ENCODE measurements around the gene LGALS7B.
"Not testable (repeated sequence)": the region's sequence is repeated elsewhere in the genome, so short reads cannot be mapped to it uniquely, and the experiment has no call there.

LGALS7B gene

DNA sequence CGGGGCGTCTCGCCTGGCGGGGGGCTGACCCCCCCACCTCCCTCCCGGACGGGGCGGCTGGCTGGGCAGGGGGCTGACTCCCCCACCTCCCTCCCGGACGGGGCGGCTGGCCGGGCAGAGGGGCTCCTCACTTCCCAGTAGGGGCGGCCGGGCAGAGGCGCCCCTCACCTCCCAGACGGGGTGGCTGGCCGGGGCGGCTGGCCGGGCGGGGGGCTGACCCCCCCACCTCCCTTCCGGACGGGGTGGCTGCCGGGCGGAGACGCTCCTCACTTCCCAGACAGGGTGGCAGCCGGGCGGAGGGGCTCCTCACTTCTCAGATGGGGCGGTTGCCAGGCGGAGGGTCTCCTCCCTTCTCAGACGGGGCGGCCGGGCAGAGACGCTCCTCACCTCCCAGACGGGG, 8.8 kb downstream of the LGALS7B start:
- not testable (repeated sequence) for DNase-seq

DNA sequence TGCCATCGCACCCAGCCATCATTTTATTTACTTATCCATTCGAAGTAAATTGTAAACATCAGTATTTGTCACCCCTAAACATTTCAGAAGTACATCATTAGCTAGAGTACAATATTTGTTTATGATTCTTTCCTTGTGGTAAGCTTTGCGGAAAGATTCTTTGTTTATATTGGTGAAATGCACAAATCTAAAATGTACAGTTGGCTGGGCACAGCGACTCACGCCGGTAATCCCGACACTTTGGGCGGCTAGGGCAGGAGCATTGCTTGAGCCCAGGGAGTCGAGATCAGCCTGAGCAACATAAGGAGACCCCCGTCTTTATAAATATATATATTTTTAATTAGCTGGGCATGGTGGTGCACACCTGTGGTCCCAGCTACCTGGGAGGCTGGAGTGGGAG, 10.1 kb downstream of the LGALS7B start:
- no peak for DNase-seq

DNA sequence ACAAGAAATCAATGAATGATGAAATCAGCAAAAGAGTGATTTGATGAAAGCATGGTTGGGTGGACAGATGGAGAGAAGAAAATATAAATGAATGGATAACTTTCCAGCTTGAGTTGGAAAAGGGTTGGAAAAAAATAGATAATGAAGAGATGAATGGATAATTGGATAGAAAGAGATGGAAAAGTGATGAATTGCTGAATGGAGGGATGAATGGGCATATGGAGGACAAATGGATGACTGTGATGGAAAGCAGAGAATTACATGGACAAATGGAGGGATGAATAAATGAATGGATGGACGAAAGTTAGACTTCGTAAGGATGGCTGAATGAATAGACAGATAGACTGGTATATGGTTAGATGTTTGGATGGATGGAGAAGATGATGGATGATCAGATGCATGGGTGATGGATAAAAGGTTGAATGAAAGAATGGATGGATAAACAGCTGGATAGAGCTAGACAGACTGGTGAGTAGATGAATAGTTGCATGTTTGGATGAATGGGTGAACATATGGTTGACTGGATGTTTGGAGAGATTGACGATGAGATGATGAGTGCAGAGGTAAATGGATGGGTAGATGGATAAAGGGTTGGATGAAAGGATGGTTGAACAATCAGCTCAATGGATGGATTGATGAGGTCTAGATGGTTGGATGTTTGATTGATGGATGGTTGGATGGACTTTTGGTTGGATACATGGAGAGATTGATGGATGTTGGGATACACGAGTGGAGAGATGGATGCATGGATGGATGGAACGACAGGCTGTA, 11.8 kb downstream of the LGALS7B start:
- DNase-seq = no peak

DNA sequence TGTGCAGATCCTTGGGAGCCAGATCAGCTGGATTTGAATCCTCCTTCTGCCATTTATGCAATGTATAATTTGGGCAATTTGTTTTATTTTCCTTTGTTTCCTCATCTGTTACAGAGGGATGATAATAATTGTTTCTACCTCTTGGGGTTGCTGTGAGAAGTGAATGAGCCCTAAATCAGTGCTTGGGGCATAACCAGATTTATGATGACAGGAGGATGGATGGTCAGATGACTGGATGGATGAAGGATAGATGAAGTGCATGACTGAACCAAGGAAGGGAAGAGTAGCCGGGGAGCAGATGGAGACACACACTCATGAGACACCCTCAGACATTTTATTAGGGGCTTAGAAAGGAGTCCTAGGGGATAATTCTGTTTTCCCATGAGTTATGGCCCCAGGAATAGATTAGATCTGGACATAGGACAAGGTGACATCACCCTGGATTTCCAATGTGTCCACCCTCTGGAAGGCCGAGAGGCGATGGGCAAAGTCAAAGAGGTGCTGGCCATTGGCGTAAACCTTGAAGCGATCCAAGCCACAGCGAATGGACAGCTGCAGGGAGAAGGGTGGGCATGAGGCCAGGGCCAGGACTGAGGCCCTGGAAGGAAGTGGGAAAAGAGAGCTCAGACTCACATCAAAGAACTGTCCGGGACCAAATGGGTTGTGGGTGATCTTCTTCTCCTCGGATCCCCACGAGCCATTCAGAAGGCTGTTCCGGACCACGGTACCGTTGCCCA, 12.5 kb downstream of the LGALS7B start:
- DNase-seq = no peak

DNA sequence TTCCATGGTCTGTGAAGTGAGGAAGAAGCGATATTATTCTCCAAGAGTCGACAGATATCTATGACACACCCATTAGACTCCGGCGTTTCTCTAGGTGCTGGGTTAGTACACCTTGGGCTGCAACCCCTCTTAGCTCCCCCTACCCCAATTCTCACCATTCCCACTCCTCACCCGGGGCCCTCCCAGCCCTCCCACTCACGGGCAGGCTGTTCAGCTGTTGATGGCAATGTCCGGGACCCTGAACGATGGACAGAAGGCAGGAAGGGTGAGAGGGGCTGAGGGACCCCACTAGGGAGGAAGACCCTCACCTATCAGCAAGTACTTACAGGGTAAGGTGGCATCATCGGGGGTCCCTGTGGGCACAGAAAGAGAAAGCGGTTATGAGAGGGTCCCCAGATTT, 14.5 kb downstream of the LGALS7B start:
- DNase-seq = no peak

DNA sequence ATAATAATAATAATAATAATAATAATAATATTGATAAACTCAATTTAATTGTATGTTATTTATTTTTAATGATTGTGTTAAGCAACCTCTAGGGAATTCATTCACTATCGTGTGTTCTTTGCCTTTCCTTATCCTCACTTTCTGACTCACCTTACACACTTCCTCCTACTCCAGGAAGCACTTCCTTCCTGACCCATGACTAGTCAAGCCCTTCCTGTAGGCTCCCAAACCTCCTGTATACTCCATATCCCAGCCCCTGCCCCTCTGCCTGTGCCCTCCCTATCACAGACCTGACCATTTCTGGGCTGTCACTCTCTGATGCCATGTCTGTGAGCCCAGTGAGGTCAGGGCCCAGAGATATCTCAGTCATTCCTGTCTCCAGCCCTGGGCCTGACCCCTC, 16.2 kb downstream of the LGALS7B start:
- DNase-seq = no peak

DNA sequence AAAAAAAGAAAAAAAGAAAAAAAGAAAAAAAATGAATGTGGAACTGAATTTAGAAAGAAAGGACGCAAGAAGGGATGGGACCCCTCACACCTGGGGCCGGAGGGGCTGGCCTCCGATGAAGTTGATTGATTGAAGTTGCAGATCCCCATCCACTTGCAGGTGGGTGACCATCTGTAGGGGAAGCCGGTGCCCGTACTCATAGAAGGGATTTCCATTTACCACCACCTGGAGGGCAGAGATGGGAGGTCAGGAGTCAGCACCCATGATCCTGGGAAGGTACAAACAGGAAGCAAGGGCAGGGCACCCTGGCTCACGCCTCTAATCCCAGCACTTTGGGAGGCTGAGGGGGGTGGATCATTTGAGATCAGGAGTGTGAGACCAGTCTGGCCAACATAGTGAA, 17.4 kb downstream of the LGALS7B start:
- DNase-seq = no peak

DNA sequence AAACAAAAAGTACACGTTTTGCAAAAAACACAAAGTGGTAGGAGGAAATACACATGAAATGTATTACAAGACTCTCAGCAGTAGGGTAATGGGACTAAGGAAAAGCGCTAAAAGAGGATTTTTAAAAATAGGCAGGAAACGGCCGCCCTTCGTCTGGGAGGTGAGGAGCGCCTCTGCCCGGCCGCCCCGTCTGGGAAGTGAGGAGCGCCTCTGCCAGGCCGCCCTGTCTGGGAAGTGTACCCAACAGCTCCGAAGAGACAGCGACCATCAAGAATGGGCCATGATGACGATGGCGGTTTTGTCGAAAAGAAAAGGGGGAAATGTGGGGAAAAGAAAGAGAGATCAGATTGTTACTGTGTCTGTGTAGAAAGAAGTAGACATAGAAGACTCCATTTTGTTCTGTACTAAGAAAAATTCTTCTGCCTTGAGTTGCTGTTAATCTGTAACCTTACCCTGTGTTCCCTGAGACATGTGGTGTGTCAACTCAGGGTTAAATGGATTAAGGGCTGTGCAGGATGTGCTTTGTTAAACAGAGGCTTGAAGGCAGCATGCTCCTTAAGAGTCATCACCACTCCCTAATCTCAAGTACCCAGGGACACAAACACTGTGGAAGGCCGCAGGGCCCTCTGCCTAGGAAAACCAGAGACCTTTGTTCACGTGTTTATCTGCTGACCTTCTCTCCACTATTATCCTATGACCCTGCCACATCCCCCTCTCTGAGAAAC, 18.5 kb downstream of the LGALS7B start:
- DNase-seq = not testable (repeated sequence)

DNA sequence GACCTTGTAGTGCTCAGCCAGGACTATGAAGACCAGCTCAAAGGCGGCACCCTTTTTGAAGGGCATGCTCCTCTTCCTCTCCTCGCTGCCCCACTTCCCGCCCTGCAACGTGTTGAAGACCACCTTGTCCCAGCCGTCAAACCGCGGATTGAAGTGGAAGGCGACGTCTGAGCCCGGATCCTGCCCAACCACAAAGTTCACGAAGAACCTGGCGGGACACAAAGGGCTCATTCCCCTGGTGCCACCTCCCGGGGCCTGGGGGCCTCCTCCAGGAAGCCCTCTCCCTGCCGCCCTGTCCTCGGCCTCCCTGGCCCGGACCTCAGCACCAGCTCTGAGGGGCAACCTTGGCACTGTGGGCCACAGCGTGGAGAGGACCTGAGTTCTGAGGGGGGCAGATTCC, 19.7 kb downstream of the LGALS7B start:
- DNase-seq = no peak

DNA sequence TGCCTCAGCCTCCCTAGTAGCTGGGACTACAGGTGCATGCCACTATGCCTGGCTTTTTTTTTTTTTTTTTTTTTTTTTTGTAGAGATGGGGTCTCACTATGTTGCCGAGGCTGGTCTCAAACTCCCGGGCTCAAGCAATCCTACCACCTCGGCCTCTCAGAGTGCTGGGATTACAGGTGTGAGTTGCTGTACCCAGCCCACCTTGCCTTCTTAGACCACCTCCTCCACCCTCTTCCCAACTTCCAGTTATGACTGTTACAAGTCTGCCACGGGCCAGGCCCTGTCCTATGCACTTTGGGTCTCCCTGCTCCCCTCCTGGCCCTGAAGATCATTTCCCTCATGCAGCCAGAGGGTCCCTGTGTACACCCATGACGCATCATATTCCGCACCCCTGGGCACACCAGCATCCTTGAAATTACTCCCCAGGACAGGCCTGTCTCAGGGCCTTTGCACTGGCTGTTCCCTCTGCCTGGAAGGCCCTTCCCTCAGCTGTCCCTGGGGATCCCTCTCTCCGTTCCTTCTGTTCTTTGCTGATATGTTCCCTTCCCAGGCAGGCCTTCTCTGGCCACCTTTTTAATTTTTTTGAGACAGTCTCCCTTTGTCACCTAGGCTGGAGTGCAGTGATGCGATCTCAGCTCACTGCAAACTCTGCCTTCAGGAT, 20.7 kb downstream of the LGALS7B start:
- DNase-seq = no peak

DNA sequence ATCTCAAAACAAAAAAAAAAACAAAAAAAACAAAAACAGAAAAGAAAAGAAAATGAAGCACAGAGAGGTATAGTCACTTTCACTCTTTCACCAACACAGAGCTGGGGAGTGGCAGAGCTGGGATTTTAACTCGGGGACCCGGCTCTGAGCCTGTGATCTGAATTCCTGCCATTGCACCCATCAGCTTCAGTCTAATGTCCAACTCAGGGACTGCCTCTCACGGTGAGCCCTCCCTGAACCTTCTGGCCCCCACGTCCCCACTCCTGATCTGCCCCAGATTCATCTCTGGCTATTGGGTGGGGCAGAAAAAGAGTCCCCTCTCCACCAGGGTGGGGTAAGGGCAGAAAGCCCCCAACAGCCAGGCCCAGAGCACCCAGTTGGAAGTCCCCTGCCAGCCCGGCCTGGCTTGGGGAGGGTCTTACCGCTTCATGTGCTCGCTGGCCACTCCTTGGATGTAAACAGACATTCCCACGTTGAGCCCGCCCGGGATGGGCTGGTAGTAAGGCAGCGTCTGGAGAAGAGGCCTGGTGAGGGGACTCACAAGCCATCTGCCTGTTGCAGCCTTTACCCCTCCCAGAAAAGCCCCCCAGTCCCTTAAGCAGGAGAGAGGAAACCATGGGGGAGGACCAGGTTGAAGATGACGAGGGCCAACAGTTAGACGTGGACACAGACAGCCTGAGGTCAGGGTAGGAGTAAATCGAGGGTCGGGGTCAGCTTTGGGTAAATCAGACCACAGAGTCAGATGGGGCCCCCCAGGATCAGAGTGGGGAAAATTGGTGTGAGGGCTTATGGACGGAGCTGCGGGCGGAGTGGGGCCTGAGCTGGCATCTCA, 23.2 kb downstream of the LGALS7B start:
- no peak for DNase-seq

DNA sequence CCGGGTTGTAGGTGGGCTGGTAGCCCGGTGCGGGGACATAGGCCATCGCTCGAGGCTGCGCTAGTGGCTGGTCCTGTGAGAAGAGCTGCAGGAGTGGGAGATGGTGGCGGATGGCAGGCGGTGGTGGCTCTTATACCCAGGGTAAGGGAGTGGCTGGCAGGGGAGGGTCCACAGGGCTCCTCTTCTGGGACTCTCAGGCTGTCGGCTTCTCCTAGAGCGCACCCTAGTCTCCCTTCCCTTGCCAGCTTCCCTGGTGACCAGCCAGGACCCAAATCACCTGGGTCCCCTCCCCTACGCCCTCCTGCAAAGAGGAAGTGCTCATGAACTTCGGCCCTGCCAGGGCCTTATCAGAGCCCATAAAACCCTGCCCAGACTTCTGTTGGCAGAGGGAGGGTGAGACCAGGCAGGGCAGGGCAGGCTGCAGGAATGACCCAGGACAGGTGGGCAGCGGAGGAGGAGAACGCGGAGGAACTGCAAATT, 23.9 kb downstream of the LGALS7B start, which contains the start of gene LGALS4:
Gene LGALS4, minus strand, starts transcription at position 105 of the 480 bp plus-strand sequence. Its CDS starts 59 bp downstream, at position 46.
- no peak for DNase-seq

DNA sequence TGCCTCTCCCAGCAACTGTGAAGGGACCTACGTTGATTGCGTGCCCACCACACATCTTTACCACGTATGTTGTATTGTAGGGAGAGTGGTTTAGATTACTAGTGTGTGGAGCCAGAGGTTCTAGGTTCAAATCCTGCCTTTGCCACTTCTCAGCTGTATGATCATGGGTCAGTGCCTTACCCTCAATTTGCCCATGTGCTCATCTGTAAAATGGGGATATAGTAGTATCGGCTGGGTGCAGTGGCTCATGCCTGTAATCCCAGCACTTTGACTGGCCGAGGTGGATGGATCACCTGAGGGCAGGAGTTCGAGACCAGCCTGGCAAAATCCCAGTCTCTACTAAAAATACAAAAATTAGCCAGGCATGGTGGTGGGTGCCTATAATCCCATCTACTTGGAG, 24.3 kb downstream of the LGALS7B start:
- DNase-seq = no peak

DNA sequence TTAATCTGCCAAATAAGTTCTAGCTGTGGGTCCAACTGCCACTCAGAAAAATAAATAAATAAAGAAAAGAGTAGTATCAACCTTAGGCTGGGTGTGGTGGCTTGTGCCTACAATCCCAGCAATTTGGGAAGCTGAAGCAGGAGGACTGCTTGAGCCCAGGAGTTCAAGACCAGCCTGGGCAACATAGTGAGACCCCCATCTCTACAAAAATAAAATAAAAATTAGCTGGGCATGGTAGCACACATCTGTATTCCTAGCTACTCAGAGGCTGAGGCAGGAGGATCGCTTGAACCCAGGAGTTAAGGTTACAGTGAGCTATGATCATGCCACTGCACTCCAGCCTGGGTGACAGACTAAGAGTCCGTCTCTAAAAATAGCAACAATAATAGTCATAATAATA, 24.9 kb downstream of the LGALS7B start:
- not testable (repeated sequence) for DNase-seq

DNA sequence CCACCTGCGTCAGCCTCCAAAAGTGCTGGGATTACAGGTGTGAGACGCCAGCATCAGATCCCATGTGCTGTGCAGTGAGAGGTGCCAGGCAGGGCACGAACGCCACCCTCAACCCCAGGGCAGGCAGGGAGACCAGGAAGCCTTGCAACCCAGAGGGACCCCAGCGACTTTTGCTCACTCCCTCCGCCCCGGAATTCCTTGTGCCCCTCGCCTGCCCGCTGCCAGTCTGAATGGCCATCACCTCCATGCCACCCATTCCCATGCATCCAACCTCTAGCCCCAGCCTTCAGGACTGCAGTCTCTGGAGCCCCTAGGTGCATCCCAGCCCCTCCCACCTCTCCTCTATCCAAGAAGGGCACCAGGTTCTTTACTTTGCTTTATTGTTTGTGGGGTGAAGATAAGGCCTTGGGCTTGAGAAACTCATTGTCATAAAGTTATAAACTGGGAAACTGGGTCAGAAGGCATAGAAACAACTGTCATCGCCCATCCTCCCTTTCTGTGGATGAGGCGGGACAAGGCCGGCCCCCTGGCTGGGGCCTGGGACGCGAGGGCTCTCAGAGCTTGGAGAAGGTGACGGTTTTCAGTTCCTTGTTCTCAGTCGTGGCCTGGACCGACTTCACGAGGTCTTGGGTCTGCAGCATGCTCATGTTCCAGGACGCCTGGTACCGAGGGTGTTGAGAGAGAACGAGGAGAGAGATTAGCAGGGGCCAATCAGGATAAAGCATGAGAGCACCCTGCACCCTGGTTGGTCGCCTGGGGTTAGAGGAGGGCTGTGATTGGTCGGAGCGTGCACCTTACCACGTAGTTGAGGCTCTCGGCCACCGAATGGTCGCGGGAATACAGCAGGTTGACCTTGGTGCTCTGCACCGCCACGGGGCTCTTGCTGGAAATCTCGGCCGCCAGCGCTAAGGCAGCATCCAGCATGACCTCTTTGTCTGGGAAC, 26.3 kb downstream of the LGALS7B start:
- no peak for DNase-seq

DNA sequence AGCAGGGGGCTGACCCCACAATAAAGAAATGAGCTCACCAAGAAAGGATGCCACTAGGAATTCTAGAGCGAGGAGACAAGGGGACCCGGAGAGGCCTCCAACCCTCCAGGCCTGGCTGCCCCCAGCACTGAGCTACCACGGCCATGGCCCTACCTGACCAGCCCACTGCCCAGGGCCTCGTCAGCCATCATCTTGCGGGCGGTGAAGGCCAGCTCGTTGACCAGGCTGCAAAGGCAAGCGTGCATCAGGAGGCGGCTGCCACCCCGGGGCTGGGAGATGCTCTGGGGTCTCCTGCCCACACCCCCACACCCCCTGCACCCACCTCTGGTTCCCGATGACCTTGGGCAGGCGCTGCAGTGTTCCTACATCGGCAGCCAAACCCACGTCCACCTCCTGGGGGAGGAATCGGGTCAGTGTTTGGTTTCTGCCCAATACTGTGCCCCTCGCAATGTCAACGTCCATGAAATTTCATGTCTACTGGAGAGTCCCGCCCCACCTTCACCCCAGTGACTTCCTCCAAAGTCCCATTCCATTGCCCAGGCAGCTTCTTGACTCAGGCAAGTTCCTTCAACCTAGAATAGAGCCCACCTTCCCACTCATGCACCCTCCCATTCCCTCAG, 27.2 kb downstream of the LGALS7B start:
- DNase-seq = no peak

DNA sequence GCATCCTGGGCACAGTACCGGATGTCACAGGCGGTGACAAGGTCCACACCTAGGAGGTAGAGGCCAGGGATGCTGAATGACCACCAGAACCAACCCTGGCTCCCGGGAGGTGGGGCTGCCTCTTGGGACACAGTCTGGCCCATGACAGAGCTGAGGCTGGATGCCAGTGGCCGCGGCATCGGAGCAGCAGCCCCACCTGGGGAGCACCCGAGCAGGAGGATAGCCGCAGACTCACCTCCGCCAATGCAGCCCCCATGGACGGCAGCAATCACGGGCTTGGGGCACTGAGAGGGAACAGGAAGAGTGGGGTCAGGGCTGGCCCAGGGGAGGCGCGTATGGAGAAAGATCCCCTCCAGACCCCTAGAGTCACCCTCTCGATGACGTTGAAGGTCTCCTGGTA, 28.1 kb downstream of the LGALS7B start:
- DNase-seq = no peak

DNA sequence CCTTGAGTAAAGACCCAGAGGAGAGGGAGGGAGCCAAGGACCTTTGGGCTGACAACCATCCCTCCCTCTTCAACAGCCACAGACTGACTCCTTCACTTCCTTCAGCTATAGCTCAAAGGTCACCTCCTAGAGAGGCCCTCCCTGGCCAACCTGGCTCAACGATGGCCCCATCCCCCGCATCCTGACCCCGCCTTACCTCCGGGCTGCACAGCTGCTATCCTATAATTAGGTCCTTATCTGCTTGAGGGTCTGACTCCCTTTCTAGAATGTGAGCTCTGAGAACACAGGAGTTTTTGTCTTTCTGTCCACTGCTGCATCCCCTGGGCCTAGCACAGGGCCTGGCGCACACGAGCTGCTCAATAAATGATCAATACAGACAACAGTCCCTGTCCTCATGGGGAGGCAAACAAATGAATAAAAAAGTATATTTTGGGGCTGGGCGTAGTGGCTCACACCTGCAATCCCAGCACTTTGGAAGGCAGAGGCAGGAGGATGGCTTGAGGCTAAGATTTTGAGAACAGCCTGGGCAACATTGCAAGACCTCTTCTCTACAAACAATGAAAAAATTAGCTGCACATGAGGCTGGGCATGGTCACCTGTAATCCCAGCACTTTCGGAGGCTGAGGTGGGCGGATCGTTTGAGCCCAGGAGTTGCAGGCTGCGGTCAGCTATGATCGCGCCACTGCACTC, 30.4 kb downstream of the LGALS7B start:
- no peak for DNase-seq

DNA sequence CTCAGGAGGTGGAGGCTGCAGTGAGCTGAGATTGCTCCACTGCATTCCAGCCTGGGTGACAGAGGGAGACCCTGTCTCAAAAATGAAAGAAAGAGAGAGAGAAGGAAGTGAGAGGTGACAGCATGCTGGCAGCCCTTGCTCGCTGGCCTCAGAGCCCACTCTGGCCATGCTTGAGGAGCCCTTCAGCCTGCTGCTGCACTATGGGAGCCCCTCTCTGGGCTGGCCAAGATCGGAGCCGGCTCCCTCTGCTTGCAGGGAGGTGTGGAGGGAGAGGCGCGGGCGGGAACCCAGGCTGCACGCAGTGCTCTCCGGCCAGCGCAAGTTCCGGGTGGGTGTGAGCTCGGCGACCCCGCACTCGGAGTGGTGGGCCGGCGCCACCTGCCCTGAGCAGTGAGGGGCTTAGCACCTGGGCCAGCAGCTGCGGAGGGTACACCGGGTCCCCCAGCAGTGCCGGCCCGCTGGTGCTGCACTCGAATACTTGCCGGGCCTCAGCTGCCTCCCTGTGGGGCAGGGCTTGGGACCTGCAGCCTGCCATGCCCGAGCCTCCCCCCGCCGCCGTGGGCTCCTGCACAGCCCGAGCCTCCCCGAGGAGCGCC, 32.3 kb downstream of the LGALS7B start:
- not testable (repeated sequence) for DNase-seq

All from AML-193 (cell line).